Neural progenitor cell (in vitro differentiated cells): ENCODE measurements around the gene PTPRT. TPM values are rescaled to one million over a fixed set of nuclear protein-coding genes. Genes with fewer than 3 reads are reported as not detected.
A peak's percentile ranks its signal among the peaks of the same experiment; 100 is the strongest.

Experiments used
- DNase-seq: peaks from one replicate; pipeline ENCODE4 v3.0.0-alpha.2; 2016; ENCODE audit warnings: low spot score
- H2AFZ ChIP-seq: fragments of 200-600 bp; sonication (generic); replicated peaks from 2 replicates; pipeline ENCODE4 v1.6.1; 2016; ENCODE audit warnings: antibody characterized with exemption
- H3F3A ChIP-seq: fragments of 200-600 bp; sonication (generic); 2 replicates; pipeline ENCODE4 v1.6.1; 2016; ENCODE audit warnings: antibody characterized with exemption, low read depth
- H3K27ac ChIP-seq: fragments of 200-600 bp; sonication (generic); 2 replicates; pipeline ENCODE4 v1.5.1; 2016; ENCODE audit warnings: mild to moderate bottlenecking
- H3K27me3 ChIP-seq: fragments of 200-600 bp; sonication (generic); 2 replicates; pipeline ENCODE4 v1.6.1; 2016; ENCODE audit warnings: mild to moderate bottlenecking, moderate library complexity
- H3K36me3 ChIP-seq: fragments of 200-600 bp; sonication (generic); 2 replicates; pipeline ENCODE4 v1.5.1; 2016
- H3K4me1 ChIP-seq: fragments of 200-600 bp; sonication (generic); 2 replicates; pipeline ENCODE4 v1.6.1; 2016; ENCODE audit warnings: mixed run types
- H3K4me2 ChIP-seq: fragments of 200-600 bp; sonication (generic); 2 replicates; pipeline ENCODE4 v1.6.1; 2016
- H3K4me3 ChIP-seq: fragments of 200-600 bp; sonication (generic); 2 replicates; pipeline ENCODE4 v1.5.1; 2016
- H3K79me2 ChIP-seq: fragments of 200-600 bp; sonication (generic); 2 replicates; pipeline ENCODE4 v1.6.1; 2016; ENCODE audit warnings: low read depth
- H3K9ac ChIP-seq: fragments of 200-600 bp; sonication (generic); 2 replicates; pipeline ENCODE4 v1.6.1; 2016
- H3K9me3 ChIP-seq: fragments of 200-600 bp; sonication (generic); 2 replicates; pipeline ENCODE4 v1.5.1; 2016; ENCODE audit warnings: low read depth
- H4K20me1 ChIP-seq: fragments of 200-600 bp; sonication (generic); 2 replicates; pipeline ENCODE4 v1.6.1; 2016; ENCODE audit warnings: low read depth
- H3K27ac Mint-ChIP-seq: 3 replicates; pipeline ENCODE4 v1.8.0; 2021; ENCODE audit warnings: mixed read lengths
- H3K27me3 Mint-ChIP-seq: 2 replicates; pipeline ENCODE4 v1.8.0; 2022; ENCODE audit warnings: low read depth, mild to moderate bottlenecking, inconsistent platforms, moderate library complexity, mixed read lengths; ENCODE audit not compliant: insufficient read depth
- H3K36me3 Mint-ChIP-seq: 3 replicates; pipeline ENCODE4 v1.8.0; 2021; ENCODE audit warnings: mixed read lengths
- H3K4me1 Mint-ChIP-seq: 3 replicates; pipeline ENCODE4 v1.8.0; 2021; ENCODE audit warnings: mixed read lengths
- H3K4me3 Mint-ChIP-seq: 3 replicates; pipeline ENCODE4 v1.8.0; 2021; ENCODE audit warnings: mild to moderate bottlenecking, moderate library complexity, mixed read lengths
- H3K9me3 Mint-ChIP-seq: 3 replicates; pipeline ENCODE4 v1.8.0; 2020; ENCODE audit warnings: mixed read lengths
- EZH2 ChIP-seq: fragments of 200-600 bp; sonication (generic); IDR thresholded peaks from 2 replicates; pipeline ENCODE4 v1.6.1; 2017; ENCODE audit warnings: antibody characterized with exemption, mild to moderate bottlenecking, moderate library complexity
- EZH2phosphoT487 ChIP-seq: fragments of 200-600 bp; sonication (generic); IDR thresholded peaks from 2 replicates; pipeline ENCODE4 v1.6.1; 2017; ENCODE audit warnings: antibody characterized with exemption
- total RNA-seq: library from RNA; depleted of rRNA; stranded (reverse); fragments of >200 nt; gene quantifications from 2 replicates; pipeline ENCODE4 v1.2.3, GENCODE V29; 2015; ENCODE audit warnings: low replicate concordance
- TF ChIP-seq, protein P1 (sequence below): fragments of 200-600 bp; sonication (generic); IDR thresholded peaks from 2 replicates; pipeline ENCODE4 v1.5.1; 2017; ENCODE audit warnings: antibody characterized with exemption, mild to moderate bottlenecking

Gene PTPRT
- total RNA-seq, 1 donor from 2014 or later: 1.1 TPM

- TF ChIP-seq, protein P1, sequence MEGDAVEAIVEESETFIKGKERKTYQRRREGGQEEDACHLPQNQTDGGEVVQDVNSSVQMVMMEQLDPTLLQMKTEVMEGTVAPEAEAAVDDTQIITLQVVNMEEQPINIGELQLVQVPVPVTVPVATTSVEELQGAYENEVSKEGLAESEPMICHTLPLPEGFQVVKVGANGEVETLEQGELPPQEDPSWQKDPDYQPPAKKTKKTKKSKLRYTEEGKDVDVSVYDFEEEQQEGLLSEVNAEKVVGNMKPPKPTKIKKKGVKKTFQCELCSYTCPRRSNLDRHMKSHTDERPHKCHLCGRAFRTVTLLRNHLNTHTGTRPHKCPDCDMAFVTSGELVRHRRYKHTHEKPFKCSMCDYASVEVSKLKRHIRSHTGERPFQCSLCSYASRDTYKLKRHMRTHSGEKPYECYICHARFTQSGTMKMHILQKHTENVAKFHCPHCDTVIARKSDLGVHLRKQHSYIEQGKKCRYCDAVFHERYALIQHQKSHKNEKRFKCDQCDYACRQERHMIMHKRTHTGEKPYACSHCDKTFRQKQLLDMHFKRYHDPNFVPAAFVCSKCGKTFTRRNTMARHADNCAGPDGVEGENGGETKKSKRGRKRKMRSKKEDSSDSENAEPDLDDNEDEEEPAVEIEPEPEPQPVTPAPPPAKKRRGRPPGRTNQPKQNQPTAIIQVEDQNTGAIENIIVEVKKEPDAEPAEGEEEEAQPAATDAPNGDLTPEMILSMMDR: no peak
- TF ChIP-seq EZH2 (no peak), EZH2phosphoT487 (no peak)
- Histone ChIP-seq H3F3A (peaks cover 6% of the 10 kb centered on the region), H3K36me3 (no peaks in the 10 kb centered on the region), H3K4me3 (no peak overlapping the region), H4K20me1 (no peaks in the 10 kb centered on the region), H3K4me1 (peaks cover 15% of the 10 kb centered on the region), H2AFZ (no peak overlapping the region), H3K4me2 (no peak overlapping the region), H3K9ac (no peak overlapping the region), H3K27ac (no peak overlapping the region), H3K9me3 (no peaks in the 10 kb centered on the region), H3K79me2 (no peaks in the 10 kb centered on the region), H3K27me3 (no peaks in the 10 kb centered on the region)
- no peaks in the 10 kb centered on the region for H3K36me3 Mint-ChIP-seq
- peaks cover 16% of the 10 kb centered on the region for H3K4me1 Mint-ChIP-seq
- no peaks in the 10 kb centered on the region for H3K9me3 Mint-ChIP-seq
- H3K27ac Mint-ChIP-seq: no peak overlapping the region
- no peak overlapping the region for H3K4me3 Mint-ChIP-seq
- DNase-seq: no peak
- H3K27me3 Mint-ChIP-seq: peaks cover 2% of the 10 kb centered on the region
These were observed 848.1 kb downstream of the PTPRT start for GRCh38 chr20:42341654-42342053.

GRCh38 chr20:42340368-42340767 lies 849.3 kb downstream of the PTPRT start:
- no peaks in the 10 kb centered on the region for H3K9me3 ChIP-seq
- no peaks in the 10 kb centered on the region for H3K36me3 ChIP-seq
- no peak overlapping the region for H3K27ac Mint-ChIP-seq
- H3K4me1 Mint-ChIP-seq: peaks cover 10% of the 10 kb centered on the region
- H3K27me3 Mint-ChIP-seq: no peaks in the 10 kb centered on the region
- no peak for DNase-seq
- H3K27ac ChIP-seq: no peak overlapping the region
- no peaks in the 10 kb centered on the region for H3K9me3 Mint-ChIP-seq
- TF ChIP-seq, protein P1: no peak
- no peak for TF ChIP-seq EZH2
- TF ChIP-seq EZH2phosphoT487: no peak
- H4K20me1 ChIP-seq: no peaks in the 10 kb centered on the region
- no peak overlapping the region for H3K9ac ChIP-seq
- H3K4me3 ChIP-seq: no peak overlapping the region
- H3K4me3 Mint-ChIP-seq: no peak overlapping the region
- no peaks in the 10 kb centered on the region for H3K79me2 ChIP-seq
- peaks cover 6% of the 10 kb centered on the region for H3F3A ChIP-seq
- H3K36me3 Mint-ChIP-seq: no peaks in the 10 kb centered on the region
- H3K4me2 ChIP-seq: no peak overlapping the region
- H2AFZ ChIP-seq: no peak overlapping the region
- H3K27me3 ChIP-seq: no peaks in the 10 kb centered on the region
- peaks cover 15% of the 10 kb centered on the region for H3K4me1 ChIP-seq

- no peaks in the 10 kb centered on the region for H3K79me2 ChIP-seq
- H2AFZ ChIP-seq: peak overlapping the region; percentile 63
- Mint-ChIP-seq H3K27ac (no peak overlapping the region), H3K36me3 (no peaks in the 10 kb centered on the region), H3K4me1 (peaks cover 10% of the 10 kb centered on the region), H3K27me3 (no peaks in the 10 kb centered on the region), H3K9me3 (no peaks in the 10 kb centered on the region), H3K4me3 (no peak overlapping the region)
- no peaks in the 10 kb centered on the region for H3K36me3 ChIP-seq
- H3F3A ChIP-seq: peaks cover 6% of the 10 kb centered on the region
- no peak overlapping the region for H3K4me3 ChIP-seq
- H3K27me3 ChIP-seq: no peaks in the 10 kb centered on the region
- peak overlapping the region; percentile 55 for H3K4me2 ChIP-seq
- H3K9me3 ChIP-seq: no peaks in the 10 kb centered on the region
- H3K4me1 ChIP-seq: peaks cover 15% of the 10 kb centered on the region
- H3K9ac ChIP-seq: no peak overlapping the region
- TF ChIP-seq EZH2phosphoT487 (no peak), EZH2 (no peak)
- TF ChIP-seq, protein P1: no peak
- H3K27ac ChIP-seq: no peak overlapping the region
- H4K20me1 ChIP-seq: no peaks in the 10 kb centered on the region
- DNase-seq: peak; percentile 36
These were observed 851.2 kb downstream of the PTPRT start for GRCh38 chr20:42338294-42339201.
